ENCODE results near the gene PPHLN1. TPM values are rescaled to one million over a fixed set of nuclear protein-coding genes. Genes with fewer than 3 reads are reported as not detected.
A peak's percentile ranks its signal among the peaks of the same experiment; 100 is the strongest.

Gene PPHLN1
- total RNA-seq: 50.8 TPM

- DNase-seq (ENCODE audit: low spot score) (peak; percentile 89), ATAC-seq (peak; percentile 98)
- intact Hi-C loops (cut with DNase I): loop anchor here (10.0 kb wide), 1 partner anchor 201 kb away; no protein-coding TSS in a partner anchor
These were observed at the start of gene PPHLN1, which contains the start of gene ZCRB1 for GRCh38 chr12:42325653-42326474. TSS of gene PPHLN1 (plus strand) at chr12:42326167. CDS start at chr12:42335903, 9,736 bp downstream. TSS of gene ZCRB1 (minus strand) at chr12:42326094. CDS start at chr12:42324102, 1,992 bp downstream.

- ATAC-seq (no peak), DNase-seq (ENCODE audit: low spot score) (no peak)
- intact Hi-C loops (cut with DNase I): no loop called here
These were observed 48.4 kb upstream of the PPHLN1 start for GRCh38 chr12:42277396-42278127.

GRCh38 chr12:42278128-42278510, 47.8 kb upstream of the PPHLN1 start:
- intact Hi-C loops (cut with DNase I): no loop called here
- no peak for ATAC-seq

GRCh38 chr12:42281278-42281677, 44.7 kb upstream of the PPHLN1 start:
- DNase-seq (ENCODE audit: low spot score): no peak
- ATAC-seq: no peak
- intact Hi-C loops (cut with DNase I): no loop called here

More at GRCh38 chr12:42278128-42278510, 47.8 kb upstream of the PPHLN1 start:
- no peak for DNase-seq (ENCODE audit: low spot score)

- intact Hi-C loops (cut with DNase I): no loop called here
- ATAC-seq (no peak), DNase-seq (ENCODE audit: low spot score) (no peak)
These were observed 44.1 kb upstream of the PPHLN1 start for GRCh38 chr12:42281844-42282243.

- ATAC-seq: no peak
- intact Hi-C loops (cut with DNase I): no loop called here
- no peak for DNase-seq (ENCODE audit: low spot score)
These were observed 43.7 kb upstream of the PPHLN1 start for GRCh38 chr12:42282294-42282693.

GRCh38 chr12:42283739-42284138, 42.2 kb upstream of the PPHLN1 start:
- ATAC-seq (no peak), DNase-seq (ENCODE audit: low spot score) (no peak)
- intact Hi-C loops (cut with DNase I): no loop called here

- DNase-seq (ENCODE audit: low spot score): no peak
- no peak for ATAC-seq
- intact Hi-C loops (cut with DNase I): no loop called here
These were observed 41.8 kb upstream of the PPHLN1 start for GRCh38 chr12:42284157-42284556.

GRCh38 chr12:42284876-42285275, 41.1 kb upstream of the PPHLN1 start:
- intact Hi-C loops (cut with DNase I): no loop called here
- ATAC-seq (no peak), DNase-seq (ENCODE audit: low spot score) (no peak)

- intact Hi-C loops (cut with DNase I): no loop called here
- ATAC-seq: no peak
- no peak for DNase-seq (ENCODE audit: low spot score)
These were observed 40.5 kb upstream of the PPHLN1 start for GRCh38 chr12:42285431-42285830.

GRCh38 chr12:42286741-42287140, 39.2 kb upstream of the PPHLN1 start:
- no peak for ATAC-seq
- intact Hi-C loops (cut with DNase I): no loop called here

GRCh38 chr12:42288544-42288943, 37.4 kb upstream of the PPHLN1 start:
- intact Hi-C loops (cut with DNase I): no loop called here
- DNase-seq (ENCODE audit: low spot score) (no peak), ATAC-seq (no peak)

More at GRCh38 chr12:42286741-42287140, 39.2 kb upstream of the PPHLN1 start:
- no peak for DNase-seq (ENCODE audit: low spot score)

GRCh38 chr12:42291680-42292079, 34.3 kb upstream of the PPHLN1 start:
- DNase-seq (ENCODE audit: low spot score) (no peak), ATAC-seq (no peak)
- intact Hi-C loops (cut with DNase I): no loop called here

- intact Hi-C loops (cut with DNase I): no loop called here
- DNase-seq (ENCODE audit: low spot score) (no peak), ATAC-seq (no peak)
These were observed 29.4 kb upstream of the PPHLN1 start for GRCh38 chr12:42296503-42297109.

GRCh38 chr12:42298887-42299286, 27.1 kb upstream of the PPHLN1 start:
- no peak for ATAC-seq

GRCh38 chr12:42299392-42300308, 26.3 kb upstream of the PPHLN1 start:
- no peak for DNase-seq (ENCODE audit: low spot score)
- intact Hi-C loops (cut with DNase I): no loop called here
- ATAC-seq: no peak

More at GRCh38 chr12:42298887-42299286, 27.1 kb upstream of the PPHLN1 start:
- intact Hi-C loops (cut with DNase I): no loop called here
- no peak for DNase-seq (ENCODE audit: low spot score)

GRCh38 chr12:42306297-42306696, 19.7 kb upstream of the PPHLN1 start:
- DNase-seq (ENCODE audit: low spot score) (no peak), ATAC-seq (no peak)
- intact Hi-C loops (cut with DNase I): no loop called here

- ATAC-seq (no peak), DNase-seq (ENCODE audit: low spot score) (no peak)
- intact Hi-C loops (cut with DNase I): no loop called here
These were observed 17.6 kb upstream of the PPHLN1 start for GRCh38 chr12:42308390-42308789.

- ATAC-seq (no peak), DNase-seq (ENCODE audit: low spot score) (no peak)
- intact Hi-C loops (cut with DNase I): no loop called here
These were observed 16.0 kb upstream of the PPHLN1 start for GRCh38 chr12:42309996-42310395.
